ENCODE data around the gene GRM2. TPM values are rescaled to one million over a fixed set of nuclear protein-coding genes. Genes with fewer than 3 reads are reported as not detected.

The GRM2 gene
- total RNA-seq, 1 donor from 2014 or later: 0.23 TPM

DNA sequence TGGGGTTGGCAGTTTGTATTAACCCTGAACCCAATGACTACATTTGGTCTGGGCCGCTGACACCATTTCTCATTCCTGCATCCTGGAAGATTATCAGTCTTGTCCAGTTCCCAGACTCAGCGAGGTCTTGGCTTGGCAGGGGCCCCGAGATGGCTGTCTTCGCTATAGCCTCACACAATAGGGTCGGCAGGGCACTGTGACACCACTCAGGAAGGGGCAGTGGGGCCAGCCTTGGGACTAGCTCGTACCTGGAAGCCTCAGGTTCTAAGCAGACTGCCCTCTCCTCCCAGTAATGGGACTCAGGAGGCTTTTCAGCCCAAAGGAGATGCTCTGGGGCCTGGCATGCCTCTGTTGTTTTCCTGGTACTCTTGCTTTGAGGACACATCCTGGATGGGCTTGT, 26.7 kb upstream of the GRM2 start:
- no peak for DNase-seq (ENCODE audit: low spot score)

DNA sequence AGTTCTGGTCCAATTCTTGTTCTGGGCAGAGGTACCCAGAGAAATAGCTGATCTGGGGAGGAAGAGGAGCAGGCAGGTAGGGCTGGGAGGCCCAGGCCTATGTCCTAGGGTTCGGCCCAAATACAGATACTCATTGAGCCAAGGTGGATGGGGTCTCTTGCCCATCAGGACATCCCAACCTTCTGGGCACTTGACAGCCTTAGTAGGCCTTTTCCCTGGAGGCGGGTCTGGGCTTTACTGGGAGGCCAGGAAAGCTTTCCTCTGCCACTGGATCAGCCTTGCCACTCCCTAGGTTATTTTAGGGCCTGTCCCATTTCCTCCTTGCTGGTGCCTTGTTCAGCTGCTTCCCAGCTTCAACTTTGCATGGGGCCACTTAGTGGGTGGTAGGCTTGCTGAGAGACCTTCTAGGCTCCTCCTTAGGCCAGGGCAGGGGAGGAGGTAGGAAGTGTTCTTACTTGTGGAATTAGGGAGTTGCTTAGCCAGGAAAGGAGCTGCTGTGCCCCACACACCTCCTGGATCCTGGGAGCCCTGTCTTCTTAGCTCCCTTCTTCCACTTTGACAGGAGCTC, 26.1 kb upstream of the GRM2 start:
- no peak for DNase-seq (ENCODE audit: low spot score)

DNA sequence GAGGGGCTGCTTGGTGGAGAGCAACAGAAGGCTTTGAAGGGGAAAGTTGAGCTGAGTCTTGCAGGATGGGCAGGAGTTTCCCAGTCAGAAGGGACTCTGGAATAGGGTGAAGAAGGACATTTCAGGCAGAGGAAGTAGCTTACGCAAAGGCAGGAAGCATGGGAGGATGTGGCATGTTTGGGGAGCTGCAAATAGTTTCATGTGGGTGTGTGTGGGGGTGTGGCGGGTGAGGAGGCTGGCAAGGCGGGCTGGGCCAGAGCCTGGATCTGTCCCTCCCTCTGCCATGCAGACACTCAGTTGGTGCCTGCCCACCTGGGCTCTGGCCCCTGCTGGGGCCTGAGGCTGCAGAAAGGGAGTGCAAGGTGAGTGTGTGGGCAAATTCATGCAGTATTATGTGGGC, 25.4 kb upstream of the GRM2 start:
- peak; percentile 69 for DNase-seq (ENCODE audit: low spot score)

- DNase-seq (ENCODE audit: low spot score): peak; percentile 80
These were observed 24.8 kb upstream of the GRM2 start for GRCh38 chr3:51682079-51682478.

DNA sequence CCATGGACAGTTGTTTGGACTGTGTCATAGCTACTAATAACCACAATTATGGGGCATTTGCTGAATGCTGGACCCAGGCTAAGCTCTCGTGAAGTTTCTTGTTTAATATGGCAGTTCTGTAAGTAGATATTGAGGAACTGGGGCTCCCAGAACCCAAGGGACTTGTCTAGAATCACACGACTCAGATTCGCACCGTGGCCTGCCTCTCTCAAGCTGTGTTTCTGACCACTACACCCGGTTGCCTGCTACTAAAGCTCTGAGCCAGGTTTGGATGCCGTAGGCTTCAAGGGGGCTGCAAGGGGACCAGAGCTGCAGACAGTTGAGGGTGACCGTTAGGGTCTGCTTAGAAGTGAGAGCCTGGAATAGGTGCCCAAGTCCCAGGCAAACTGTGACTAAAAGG, 24.3 kb upstream of the GRM2 start:
- DNase-seq (ENCODE audit: low spot score): no peak

DNA sequence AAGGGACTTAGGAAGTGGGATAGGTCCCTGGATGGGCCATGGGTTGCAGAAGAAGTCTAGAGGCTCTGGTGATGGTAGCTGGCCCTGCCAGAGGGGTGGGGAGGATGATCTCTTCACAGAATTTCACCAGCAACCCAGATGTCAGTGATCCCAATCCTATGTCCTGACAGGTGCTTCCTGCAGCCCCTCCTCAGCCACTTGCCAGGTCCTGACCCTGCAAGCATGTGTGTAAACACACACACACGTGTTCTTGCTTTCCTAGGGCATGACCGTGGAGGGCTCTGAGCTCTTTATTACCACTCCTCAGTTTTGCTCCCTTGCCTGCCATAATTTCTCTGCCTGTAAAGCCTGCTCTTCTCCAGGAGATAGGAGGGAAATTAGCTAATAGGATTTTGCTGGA, 23.3 kb upstream of the GRM2 start:
- no peak for DNase-seq (ENCODE audit: low spot score)

GRCh38 chr3:51684971-51685751, 21.7 kb upstream of the GRM2 start:
- no peak for DNase-seq (ENCODE audit: low spot score)

- DNase-seq (ENCODE audit: low spot score): no peak
These were observed 20.8 kb upstream of the GRM2 start for GRCh38 chr3:51686056-51686455.

GRCh38 chr3:51686512-51687215, 20.2 kb upstream of the GRM2 start:
- peak; percentile 60 for DNase-seq (ENCODE audit: low spot score)

DNA sequence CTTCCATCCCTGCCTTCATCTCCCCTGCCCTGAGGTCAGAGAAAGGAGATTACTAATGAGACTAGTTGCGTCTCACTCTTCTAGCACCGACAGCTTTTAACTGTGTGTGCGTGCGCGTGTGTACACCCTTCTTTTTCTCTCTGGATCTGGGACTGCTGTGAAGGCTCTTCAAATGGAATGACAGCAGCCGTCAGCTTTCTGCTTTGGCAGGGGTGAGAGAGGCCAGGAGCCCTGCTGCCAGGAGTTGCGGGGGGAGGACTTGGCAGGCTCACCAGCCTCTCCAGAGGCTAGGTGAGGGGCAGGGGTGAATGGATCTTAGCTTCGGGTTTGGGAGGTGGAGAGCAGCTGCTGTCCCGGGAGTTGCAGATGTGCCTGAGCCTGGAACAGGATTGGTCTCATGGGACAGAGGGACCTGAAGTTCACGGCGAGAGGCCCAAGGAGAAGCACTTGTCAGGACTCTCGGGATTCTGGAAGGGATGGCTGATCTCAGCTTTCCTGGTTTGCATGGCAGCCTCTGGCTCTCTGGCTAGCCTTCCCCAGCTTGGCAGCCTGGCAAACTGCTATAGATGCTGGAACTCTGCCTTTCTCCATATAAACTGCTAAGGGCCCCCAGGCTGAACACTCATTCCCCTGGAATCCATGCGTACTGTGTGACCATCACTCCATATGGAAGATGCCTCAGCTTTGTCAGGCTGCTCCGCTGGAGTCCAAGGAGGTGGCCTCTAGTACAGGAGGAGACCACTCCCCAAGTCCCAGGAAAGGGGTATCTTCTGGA, 19.2 kb upstream of the GRM2 start:
- no peak for DNase-seq (ENCODE audit: low spot score)

GRCh38 chr3:51688206-51688600, 18.7 kb upstream of the GRM2 start:
- DNase-seq (ENCODE audit: low spot score): no peak

- no peak for DNase-seq (ENCODE audit: low spot score)
These were observed 15.8 kb upstream of the GRM2 start for GRCh38 chr3:51691021-51691420.

DNA sequence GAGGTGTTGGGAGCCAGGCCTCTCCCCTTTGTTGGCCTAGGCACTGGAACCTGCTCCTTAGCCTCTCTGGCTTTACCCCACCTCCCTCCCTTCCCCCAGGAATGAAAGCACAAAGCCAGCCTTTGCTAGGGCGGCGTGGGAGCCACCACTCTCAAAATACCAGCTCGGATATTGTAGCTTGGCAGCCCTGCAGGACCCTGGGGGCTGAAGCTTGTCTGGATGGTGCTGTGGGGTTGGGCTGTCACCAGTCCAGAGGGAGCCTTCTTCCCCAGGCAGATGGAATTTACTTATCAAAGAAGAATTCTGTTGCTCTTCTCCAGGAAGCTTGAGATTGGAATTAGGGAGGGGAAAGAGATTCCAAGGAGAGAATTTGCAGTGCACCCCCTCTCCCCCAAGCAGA, 14.9 kb upstream of the GRM2 start:
- no peak for DNase-seq (ENCODE audit: low spot score)

DNA sequence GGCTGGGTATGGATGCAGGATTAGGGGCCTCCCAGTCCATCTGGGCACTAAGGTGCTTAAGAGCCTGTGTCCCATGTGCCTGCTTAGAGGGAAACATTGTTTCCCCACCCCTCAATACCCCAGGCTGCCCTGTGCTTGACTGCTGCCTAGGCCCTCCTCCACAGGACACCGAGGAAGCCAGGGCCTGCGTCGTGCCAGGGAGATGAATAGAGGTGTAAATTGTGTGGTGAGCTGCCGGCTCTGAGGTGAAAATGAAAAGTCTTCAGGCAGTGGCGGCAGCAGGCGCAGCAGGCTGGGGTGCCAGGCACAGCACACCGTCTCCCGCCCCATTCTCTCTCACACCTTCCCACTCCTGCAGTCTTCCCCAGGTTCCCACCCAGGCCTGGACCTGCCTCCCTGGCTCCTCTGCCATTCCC, 13.9 kb upstream of the GRM2 start:
- no peak for DNase-seq (ENCODE audit: low spot score)

GRCh38 chr3:51696954-51697353, 9.9 kb upstream of the GRM2 start:
- DNase-seq (ENCODE audit: low spot score): no peak

DNA sequence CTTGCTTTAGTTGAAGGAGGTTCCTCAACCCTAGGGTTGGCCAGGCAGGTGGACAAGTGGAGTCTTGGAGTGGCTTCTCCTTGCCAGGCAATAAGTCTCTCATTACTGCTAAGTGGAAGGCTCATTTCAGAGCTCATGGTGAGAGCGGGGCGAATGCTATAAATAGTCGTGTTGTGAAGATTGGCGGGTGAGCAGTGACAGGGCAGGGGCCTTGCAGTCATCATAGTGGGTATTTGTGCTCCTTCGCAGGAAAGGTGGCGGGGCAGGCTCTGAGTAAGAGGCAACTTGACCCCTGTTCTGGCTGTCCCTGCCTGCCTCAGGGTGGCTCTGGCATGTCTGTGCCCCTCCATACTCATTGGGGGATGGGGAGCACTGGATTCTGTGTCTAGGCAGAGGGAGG, 8.7 kb upstream of the GRM2 start:
- no peak for DNase-seq (ENCODE audit: low spot score)

DNA sequence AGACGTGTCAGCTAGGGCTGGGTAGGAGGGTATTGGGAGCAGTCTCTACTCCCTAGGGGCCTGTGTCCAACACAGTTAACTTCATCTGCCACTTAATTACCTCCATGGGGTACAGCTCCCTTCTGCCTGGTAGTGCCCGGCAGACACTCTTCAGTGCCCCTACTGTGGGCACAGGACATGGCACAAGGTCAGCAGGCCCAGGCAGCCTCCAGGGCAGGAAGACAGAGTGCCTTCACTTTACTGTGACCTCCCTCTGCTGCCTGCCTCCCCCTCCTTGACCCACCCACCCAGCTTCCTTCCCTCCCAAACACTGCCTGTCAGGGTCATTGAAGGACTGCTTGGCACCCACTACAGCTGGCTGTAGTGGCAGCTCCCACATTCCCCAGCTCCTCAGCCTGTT, 6.5 kb upstream of the GRM2 start:
- DNase-seq (ENCODE audit: low spot score): no peak

- no peak for DNase-seq (ENCODE audit: low spot score)
These were observed 4.7 kb upstream of the GRM2 start for GRCh38 chr3:51702156-51702555.

DNA sequence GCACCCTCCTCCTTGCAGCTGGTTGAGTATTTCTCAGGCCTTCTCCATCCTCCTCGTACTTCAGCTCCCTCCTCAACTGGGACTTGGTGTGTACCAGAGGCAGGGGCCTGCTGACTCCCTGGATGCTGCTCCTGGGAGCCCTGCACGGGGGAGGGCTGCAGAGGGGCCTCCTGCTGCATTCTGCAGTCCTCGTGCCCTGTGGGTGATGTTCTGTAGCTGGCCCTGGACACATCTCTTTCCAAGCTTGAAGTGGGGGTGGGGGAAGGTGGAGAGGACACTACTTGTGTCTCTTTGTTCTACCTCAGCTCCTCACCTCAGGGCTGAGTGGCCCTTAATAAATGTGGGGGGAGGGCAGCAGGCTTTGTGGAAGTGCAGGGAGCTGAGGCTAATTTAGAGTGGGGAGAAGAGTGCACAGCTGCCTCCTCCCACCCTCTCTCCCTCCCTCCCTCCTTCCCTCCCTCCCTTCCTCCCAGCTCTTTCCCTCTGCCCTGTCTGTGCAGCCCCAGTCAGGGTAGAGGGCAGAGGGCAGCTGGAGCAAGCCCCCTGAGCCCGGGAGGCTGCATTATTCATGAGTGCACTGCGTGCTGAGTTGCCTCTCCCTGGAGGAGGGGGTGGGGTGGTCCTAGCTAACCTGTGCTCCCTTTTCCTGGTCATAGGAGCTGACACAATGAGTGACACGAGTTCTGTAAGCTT, 3.7 kb upstream of the GRM2 start:
- no peak for DNase-seq (ENCODE audit: low spot score)

- DNase-seq (ENCODE audit: low spot score): no peak
These were observed 2.9 kb upstream of the GRM2 start for GRCh38 chr3:51703761-51704510.

GRCh38 chr3:51704511-51704950, 2.3 kb upstream of the GRM2 start:
- no peak for DNase-seq (ENCODE audit: low spot score)

All from ureter (tissue), 1 donor.